GM23248 (cell line): Measurements from ENCODE around the gene GPR31.
"Not testable (repeated sequence)": the region's sequence is repeated elsewhere in the genome, so short reads cannot be mapped to it uniquely, and the experiment has no call there.

Source experiments
- EZH2 ChIP-seq: fragments of 200-600 bp; sonication (generic); IDR thresholded peaks from 2 replicates; pipeline ENCODE4 v1.6.1; 2018; ENCODE audit warnings: antibody characterized with exemption, mild to moderate bottlenecking; ENCODE audit not compliant: insufficient read depth, poor library complexity, severe bottlenecking
- EZH2phosphoT487 ChIP-seq: fragments of 200-600 bp; sonication (generic); IDR thresholded peaks from 2 replicates; pipeline ENCODE4 v1.6.1; 2018; ENCODE audit warnings: antibody characterized with exemption, moderate library complexity, mild to moderate bottlenecking, low read depth; ENCODE audit not compliant: insufficient read depth

DNA sequence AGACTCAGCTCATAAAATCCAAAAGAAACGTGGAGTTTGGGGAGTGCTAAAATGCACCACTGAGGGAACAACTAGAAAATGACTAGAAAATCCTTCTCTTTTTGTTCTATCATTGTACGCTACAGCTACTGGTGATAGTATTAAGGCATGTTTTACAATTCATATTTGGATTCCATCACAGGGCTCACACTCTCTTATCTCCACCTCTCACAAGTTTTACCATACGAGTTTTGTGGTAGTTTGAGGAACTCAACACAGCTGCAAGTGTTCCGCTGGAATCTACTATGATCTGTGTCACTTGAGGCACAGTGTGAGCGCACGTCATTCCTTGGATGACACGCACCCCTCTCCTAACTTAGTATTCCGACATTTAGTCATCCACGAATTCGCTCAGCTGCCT is 9.9 kb upstream of the GPR31 start:
- TF ChIP-seq EZH2phosphoT487, EZH2: not testable (repeated sequence)
